ENCODE results near the gene TMPRSS11A.

GRCh38 chr4:67894659-67895058 is 68.6 kb downstream of the TMPRSS11A start:
- TF ChIP-seq CTCF (optimal IDR thresholded peaks at IDR 0.05 in 1 of 3, IDR thresholded peaks at IDR 0.05 in 1 of 3, conservative IDR thresholded peaks at IDR 0.05 in 1 of 3; ENCODE audit: extremely low read depth in 1 of 3, insufficient read depth in 2 of 3, low read length in 3 of 3) (no peak), EZH2 (IDR thresholded peaks at IDR 0.05; ENCODE audit: low read length) (no peak)

All from keratinocyte (primary cell).